K562 (cell line): ENCODE data around the gene TMEM14C. TPM values are rescaled to one million over a fixed set of nuclear protein-coding genes. Genes with fewer than 3 reads are reported as not detected.

Experiments
- ATF7 ChIP-seq: fragments of 450-650 bp; IDR thresholded peaks from 2 replicates; pipeline ENCODE4 v1.7.1; 2014; ENCODE audit warnings: mild to moderate bottlenecking, moderate library complexity
- CREM ChIP-seq: IDR thresholded peaks from 2 replicates; pipeline ENCODE4 v1.6.1; 2014; ENCODE audit warnings: antibody characterized with exemption, low read depth
- ESRRB ChIP-seq: fragments of 250-450 bp; sonication (Bioruptor Pico); IDR thresholded peaks from 2 replicates; pipeline ENCODE4 v1.5.0; 2020; ENCODE audit warnings: mild to moderate bottlenecking, moderate library complexity, borderline replicate concordance
- HNRNPLL ChIP-seq: fragments of 200-400 bp; formaldehyde crosslinking; IDR thresholded peaks from 2 replicates; pipeline ENCODE4 v1.6.1; 2017; ENCODE audit warnings: low read length, low read depth, mild to moderate bottlenecking; ENCODE audit not compliant: poor library complexity, severe bottlenecking
- IFI16 ChIP-seq: fragments of 250-450 bp; sonication (Bioruptor Pico); IDR thresholded peaks from 2 replicates; pipeline ENCODE4 v2.1.2; 2022; ENCODE audit warnings: mild to moderate bottlenecking, inconsistent platforms
- SNIP1 ChIP-seq: fragments of 450-650 bp; IDR thresholded peaks from 2 replicates; pipeline ENCODE4 v1.7.1; 2017; ENCODE audit warnings: low read depth, mild to moderate bottlenecking
- TOE1 ChIP-seq, 2 experiments: fragments of 450-650 bp in 1 of 2; sonication (generic) in 1 of 2; formaldehyde crosslinking in 1 of 2; IDR thresholded peaks; 2 replicates each; pipeline versions ENCODE4 v1.7.1 to v1.8.0; 2016 to 2022; ENCODE audit warnings: borderline replicate concordance in 2 of 2, mild to moderate bottlenecking in 2 of 2, antibody characterized with exemption in 1 of 2, inconsistent platforms in 1 of 2, low read depth in 1 of 2, missing genetic modification reagents in 1 of 2, moderate library complexity in 1 of 2
- UBTF ChIP-seq, 2 experiments: IDR thresholded peaks; 2 replicates each; pipeline ENCODE4 v1.6.1; 2012; ENCODE audit warnings: improper control_type of control experiment in 2 of 2, low read depth in 2 of 2, low read length in 2 of 2, borderline replicate concordance in 1 of 2
- ZBTB40 ChIP-seq, 2 experiments: fragments of 450-650 bp in 1 of 2; sonication (generic) in 1 of 2; formaldehyde crosslinking in 1 of 2; IDR thresholded peaks; 2 replicates each; pipeline versions ENCODE4 v1.7.1 to v1.9.0; 2016 to 2022; ENCODE audit warnings: inconsistent platforms in 1 of 2, mild to moderate bottlenecking in 1 of 2, missing genetic modification reagents in 1 of 2
- ZKSCAN1 ChIP-seq: fragments of 150-350 bp; IDR thresholded peaks from 2 replicates; pipeline ENCODE4 v1.6.1; 2016; ENCODE audit warnings: low read depth, low read length
- ZNF134 ChIP-seq: fragments of 250-450 bp; sonication (Bioruptor Pico); conservative IDR thresholded peaks from 2 replicates; pipeline ENCODE4 v1.4.0; 2020
- ZNF696 ChIP-seq: fragments of 250-450 bp; sonication (Bioruptor Pico); conservative IDR thresholded peaks from 2 replicates; pipeline ENCODE4 v1.4.0; 2020; ENCODE audit warnings: mild to moderate bottlenecking, moderate library complexity
- polyA plus RNA-seq, 8 experiments: library from polyadenylated mRNA; depleted of rRNA in 4 of 8; stranded (reverse) in 5 of 8; unstranded in 3 of 8; fragments of >200 nt; fragmentation: Nextera tagmentation in 2 of 8; fragmentation: Illumina TruSeq in 1 of 8; extraction: Ambion mirVana in 2 of 8; extraction: Trizol in 1 of 8; gene quantifications; 2 replicates each; pipeline versions ENCODE4 v1.2.1 to v1.2.3, GENCODE V29; 2011 to 2014; ENCODE audit warnings: inconsistent platforms in 1 of 8, missing spikeins in 1 of 8
- total RNA-seq, 7 experiments: library from RNA; depleted of rRNA in 6 of 7; stranded (reverse); fragments of >200 nt in 6 of 7; fragmentation: Illumina TruSeq in 2 of 7; extraction: Trizol in 2 of 7; gene quantifications; 2 replicates each; pipeline versions ENCODE4 v1.2.1 to v1.2.3, GENCODE V29; 2011 to 2021; ENCODE audit warnings: low replicate concordance in 1 of 7
- TF ChIP-seq, protein P1 (sequence below): fragments of 250-450 bp; sonication (Bioruptor Pico); IDR thresholded peaks from 2 replicates; pipeline ENCODE4 v1.8.0; 2021; ENCODE audit warnings: mild to moderate bottlenecking, moderate library complexity

The TMEM14C gene
- total and polyA plus RNA-seq, 9 of the 15 experiments (the other 6 are each of a cell fraction or from before 2014, with no cell fraction given) = 151 to 496 (median 263) TPM

- TF ChIP-seq, protein P1, sequence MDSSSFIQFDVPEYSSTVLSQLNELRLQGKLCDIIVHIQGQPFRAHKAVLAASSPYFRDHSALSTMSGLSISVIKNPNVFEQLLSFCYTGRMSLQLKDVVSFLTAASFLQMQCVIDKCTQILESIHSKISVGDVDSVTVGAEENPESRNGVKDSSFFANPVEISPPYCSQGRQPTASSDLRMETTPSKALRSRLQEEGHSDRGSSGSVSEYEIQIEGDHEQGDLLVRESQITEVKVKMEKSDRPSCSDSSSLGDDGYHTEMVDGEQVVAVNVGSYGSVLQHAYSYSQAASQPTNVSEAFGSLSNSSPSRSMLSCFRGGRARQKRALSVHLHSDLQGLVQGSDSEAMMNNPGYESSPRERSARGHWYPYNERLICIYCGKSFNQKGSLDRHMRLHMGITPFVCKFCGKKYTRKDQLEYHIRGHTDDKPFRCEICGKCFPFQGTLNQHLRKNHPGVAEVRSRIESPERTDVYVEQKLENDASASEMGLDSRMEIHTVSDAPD (CRISPR knock-in tag) = no peak
- TF ChIP-seq ZKSCAN1 (no peak), IFI16 (no peak), ZBTB40 (IDR thresholded peaks at IDR 0.05) (peak; percentile 74), ZBTB40 (CRISPR knock-in tag; IDR thresholded peaks at IDR 0.05) (no peak), ZNF134 (CRISPR knock-in tag) (no peak), UBTF (IDR thresholded peaks at IDR 0.05; ENCODE audit: borderline replicate concordance in 1 of 2, low read depth in 2 of 2, low read length in 2 of 2) (peak in 1 of 2 experiments; percentile 78; a peak in 1 of 4 replicates), ATF7 (peak; percentile 80), HNRNPLL (peak; percentile 88), CREM (peak; percentile 84), TOE1 (IDR thresholded peaks at IDR 0.05; ENCODE audit: borderline replicate concordance) (peak; percentile 84; the same call in 1 of the 2 replicates), TOE1 (CRISPR knock-in tag; IDR thresholded peaks at IDR 0.05; ENCODE audit: borderline replicate concordance, low read depth) (no peak), SNIP1 (no peak), ESRRB (no peak), ZNF696 (CRISPR knock-in tag) (no peak)
Observed at GRCh38 chr6:10747251-10747972, 24.5 kb downstream of the TMEM14C start, which contains the start of gene TMEM14B (continued).
